HG03378 (cell line): Measurements from ENCODE around the gene SPTBN2.
A peak's percentile ranks its signal among the peaks of the same experiment; 100 is the strongest.

Source experiments
- ATAC-seq: cut with Tn5 transposase; IDR thresholded peaks from one replicate; pipeline ENCODE4 v1.9.1; 2021; ENCODE audit warnings: mild to moderate bottlenecking, moderate library complexity; ENCODE audit not compliant: unreplicated experiment

Gene SPTBN2

DNA sequence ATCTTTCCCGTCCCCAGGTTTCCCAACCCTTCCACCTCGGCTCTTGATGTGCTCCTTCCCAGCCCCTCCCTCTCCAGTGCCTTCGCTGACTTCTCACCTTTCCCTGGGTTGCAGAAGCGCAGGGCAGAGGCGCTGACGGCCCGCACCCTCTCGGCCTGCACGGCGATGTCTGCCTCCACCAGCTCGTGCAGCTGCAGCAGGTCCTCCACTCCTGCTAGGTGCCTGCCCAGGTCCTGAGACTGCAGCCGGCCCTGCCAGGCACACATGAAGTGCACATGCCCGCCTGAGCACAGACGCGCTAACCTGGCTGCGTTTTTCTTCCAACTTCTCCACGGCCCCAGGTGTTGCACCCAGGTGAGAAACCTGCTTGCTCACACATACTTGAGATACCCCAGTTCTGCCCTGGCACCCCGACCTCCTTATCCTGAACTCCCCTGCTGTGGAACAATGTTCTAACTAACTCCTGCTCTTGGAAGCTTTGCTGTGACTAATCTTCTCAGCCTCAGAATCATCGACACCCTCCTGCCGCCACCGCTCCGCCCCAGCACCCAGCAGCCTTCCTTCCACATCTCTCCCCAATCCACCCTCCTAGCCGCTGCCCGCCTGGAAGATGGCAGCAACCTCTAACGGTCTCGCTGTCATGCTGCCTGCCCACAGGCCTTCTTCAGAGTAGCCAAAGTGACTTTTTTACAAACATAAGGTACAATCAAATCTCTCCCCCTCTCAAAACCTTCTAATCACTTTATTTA is 23.3 kb downstream of the SPTBN2 start:
- no peak for ATAC-seq

- no peak for ATAC-seq
These were observed 24.2 kb downstream of the SPTBN2 start for GRCh38 chr11:66704659-66705360.

- ATAC-seq: no peak
These were observed 27.4 kb downstream of the SPTBN2 start for GRCh38 chr11:66701432-66702240.

DNA sequence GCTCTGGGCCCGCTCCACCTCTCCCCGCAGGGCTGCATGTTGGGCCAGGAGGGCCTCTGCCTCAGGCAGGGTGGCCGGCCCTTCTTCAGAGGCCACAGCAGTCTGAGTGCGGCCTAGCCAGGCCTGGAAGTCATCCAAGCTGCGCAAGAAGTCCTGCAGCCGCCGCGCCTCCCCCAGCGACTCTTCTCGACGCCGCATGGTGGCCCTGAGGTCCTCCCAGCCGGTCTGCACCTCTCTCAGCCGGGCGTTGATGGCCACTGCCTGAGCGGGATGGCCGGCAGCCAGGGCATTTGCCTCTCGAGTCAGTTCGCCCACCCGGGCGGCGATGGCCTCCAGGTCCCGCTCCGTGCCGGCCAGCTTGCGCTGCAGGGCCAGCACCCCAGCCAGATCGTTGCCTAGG is 28.3 kb downstream of the SPTBN2 start:
- no peak for ATAC-seq

DNA sequence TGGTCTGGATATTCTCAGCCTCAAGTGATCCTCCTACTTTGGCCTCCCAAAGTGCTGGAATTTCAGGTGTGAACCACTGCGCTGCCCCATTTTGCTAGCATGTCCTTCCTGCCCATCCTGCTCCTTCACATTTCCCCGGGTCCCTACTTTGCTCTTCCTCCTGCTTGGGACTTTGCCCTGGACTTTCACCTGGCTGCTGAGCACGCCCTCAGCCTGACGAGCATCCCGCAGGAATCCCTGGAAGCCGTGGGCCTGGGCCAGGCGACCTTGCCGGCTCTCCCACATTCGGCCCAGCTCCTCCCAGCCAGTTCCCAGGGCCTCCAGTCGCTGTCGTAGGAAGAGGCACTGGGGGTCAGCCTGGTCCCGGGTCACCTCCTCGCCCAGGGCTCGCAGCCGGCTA is 28.7 kb downstream of the SPTBN2 start:
- ATAC-seq: no peak

- no peak for ATAC-seq
These were observed 30.5 kb downstream of the SPTBN2 start for GRCh38 chr11:66698491-66698890.

- ATAC-seq: no peak
These were observed 31.0 kb downstream of the SPTBN2 start for GRCh38 chr11:66697988-66698387.

DNA sequence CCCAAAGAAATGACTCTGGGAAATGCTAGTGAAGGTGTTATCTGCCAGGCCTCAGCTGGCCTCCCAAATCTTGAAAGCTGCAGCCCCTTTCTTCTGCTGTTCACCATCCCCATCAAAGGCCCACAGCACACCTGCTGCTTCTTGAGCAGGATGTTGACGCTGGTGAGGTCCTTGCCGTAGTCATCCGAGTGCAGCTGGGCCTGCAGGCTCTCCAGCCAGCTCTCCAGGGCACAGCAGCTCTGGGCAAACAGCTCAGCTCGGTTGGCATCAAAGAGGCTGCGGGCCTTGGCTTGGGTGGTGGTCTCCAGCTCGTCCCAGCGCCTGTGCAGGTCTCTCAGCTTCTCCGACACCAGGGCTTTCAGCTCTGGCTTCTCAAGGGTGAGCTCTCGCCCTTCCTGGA is 32.9 kb downstream of the SPTBN2 start:
- ATAC-seq: no peak

- ATAC-seq: peak; percentile 49
These were observed 34.2 kb downstream of the SPTBN2 start for GRCh38 chr11:66694732-66695207.

GRCh38 chr11:66694056-66694410 is 35.0 kb downstream of the SPTBN2 start:
- ATAC-seq: no peak

- ATAC-seq: no peak
These were observed 35.5 kb downstream of the SPTBN2 start for GRCh38 chr11:66693356-66694055.

- ATAC-seq: no peak
These were observed 36.1 kb downstream of the SPTBN2 start for GRCh38 chr11:66692871-66693331.

DNA sequence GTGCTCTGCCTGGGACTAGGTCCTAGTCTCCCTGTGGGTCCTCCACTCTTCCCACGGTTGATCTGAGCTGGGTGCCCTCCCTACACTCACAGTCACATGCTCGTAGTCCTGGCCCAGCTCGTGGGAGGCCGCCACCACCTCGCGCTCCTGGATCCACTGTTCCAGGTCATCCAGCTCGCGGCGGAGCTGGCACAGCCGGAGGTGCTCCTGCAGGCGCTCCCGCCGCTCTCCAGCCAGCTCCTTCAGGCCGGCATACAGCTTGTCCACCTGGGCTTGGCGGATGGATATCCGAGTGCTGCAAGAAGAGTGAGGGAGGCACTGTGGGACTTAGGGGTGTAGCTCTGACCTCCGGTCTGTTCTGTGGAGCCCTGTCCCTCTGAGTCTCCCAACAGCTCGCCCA is 36.6 kb downstream of the SPTBN2 start:
- no peak for ATAC-seq

GRCh38 chr11:66691311-66691980 is 37.6 kb downstream of the SPTBN2 start:
- ATAC-seq: no peak

DNA sequence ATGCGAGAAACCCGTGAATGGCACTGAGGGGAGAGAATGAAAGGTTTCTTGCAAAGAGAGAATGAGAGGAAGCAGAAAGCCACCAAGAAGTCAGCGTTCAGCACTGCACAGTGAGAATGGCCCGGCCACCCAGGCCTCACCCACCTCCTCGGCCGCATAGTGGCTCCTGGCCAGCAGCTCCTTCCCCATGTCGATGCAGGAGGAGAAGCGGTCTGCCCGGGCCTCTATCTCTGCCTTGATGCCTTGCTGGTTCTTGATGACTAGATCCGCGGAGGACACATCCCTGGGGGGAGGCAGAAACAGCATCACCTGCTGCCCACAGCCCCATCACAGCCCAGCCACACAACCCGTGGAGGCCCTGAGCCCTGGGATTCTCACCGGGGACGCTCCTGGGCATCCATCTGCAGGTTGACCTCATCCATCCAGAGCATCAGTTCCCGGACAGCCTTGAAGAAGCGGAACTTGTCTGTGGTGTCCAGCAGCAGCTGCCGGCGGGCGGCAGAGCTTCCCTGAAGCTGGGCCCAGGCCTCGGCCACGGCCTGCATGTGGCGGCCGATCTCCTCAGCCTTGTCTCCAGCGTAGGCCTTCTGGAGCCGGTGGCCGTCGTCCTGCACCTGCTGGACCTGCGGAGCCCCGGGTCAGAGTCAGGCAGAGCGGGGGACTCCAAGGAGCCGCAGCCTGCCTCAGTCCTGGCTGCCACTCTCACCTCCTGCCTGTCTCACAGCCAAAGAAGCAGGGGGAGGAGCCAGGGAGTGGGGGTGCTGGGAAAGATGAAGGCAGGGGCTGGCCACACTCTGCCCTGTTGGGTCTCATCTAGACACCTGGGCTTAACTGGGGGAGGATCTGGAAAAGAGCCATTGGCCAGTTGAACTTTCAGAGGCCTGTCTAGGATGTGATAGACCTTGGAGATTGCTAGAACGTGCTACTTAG is 39.1 kb downstream of the SPTBN2 start:
- no peak for ATAC-seq

DNA sequence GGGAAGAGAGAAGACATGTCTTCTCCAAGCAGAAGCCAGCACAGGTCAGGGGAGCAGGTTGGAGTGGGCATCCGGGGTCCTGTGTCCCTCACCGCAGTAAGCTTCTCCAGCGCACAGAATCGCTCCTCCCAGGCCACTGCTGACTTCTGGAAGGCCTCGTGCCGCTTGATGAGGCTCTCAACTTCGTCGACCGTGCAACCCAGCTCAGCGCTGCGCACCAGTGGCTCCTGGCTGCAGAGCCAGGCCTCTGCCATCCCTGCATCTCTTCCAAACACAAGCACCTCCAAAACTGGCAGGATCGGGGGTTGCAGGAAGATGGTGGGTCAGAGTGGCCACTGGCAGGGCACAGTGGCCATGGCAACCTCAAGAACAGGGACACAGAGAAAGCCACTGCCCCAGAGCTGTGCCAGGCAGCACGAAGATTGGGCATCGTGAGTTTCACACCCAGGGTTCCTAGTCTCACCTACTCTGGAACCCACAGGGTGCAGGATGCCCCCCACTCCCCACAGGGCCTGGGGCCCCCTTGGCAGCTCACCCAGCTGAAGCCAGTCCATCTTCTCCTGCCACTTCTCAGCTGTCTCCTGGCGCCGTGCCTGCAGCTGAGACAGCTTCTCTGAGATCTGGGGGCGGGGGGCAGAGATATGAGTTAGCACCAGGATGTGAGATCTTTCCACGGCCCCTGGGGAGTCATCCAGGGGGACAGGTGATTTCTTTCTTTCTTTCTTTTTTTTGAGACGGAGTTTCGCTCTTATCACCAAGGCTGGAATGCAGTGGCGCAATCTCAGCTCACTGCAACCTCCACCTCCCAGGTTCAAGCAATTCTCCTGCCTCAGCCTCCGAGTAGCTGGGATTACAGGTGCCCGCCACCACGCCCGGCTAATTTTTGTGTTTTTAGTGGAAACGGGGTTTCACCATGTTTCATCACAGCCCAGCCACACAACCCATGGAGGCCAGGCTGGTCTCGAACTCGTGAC is 40.2 kb downstream of the SPTBN2 start:
- no peak for ATAC-seq

GRCh38 chr11:66687831-66688281 is 41.2 kb downstream of the SPTBN2 start:
- no peak for ATAC-seq
